HFFc6 (cell line): ENCODE measurements around the gene CYBA. TPM values are rescaled to one million over a fixed set of nuclear protein-coding genes. Genes with fewer than 3 reads are reported as not detected.
"Not testable (repeated sequence)": the region's sequence is repeated elsewhere in the genome, so short reads cannot be mapped to it uniquely, and the experiment has no call there.

Experiments
- DNase-seq: peaks from one replicate; pipeline ENCODE4 v3.0.0-alpha.2; 2018
- H3K27ac Mint-ChIP-seq: 2 replicates; pipeline ENCODE4 v1.8.0; 2020; ENCODE audit warnings: mild to moderate bottlenecking, mixed read lengths
- H3K27me3 Mint-ChIP-seq: 2 replicates; pipeline ENCODE4 v1.8.0; 2021; ENCODE audit warnings: mild to moderate bottlenecking, moderate library complexity, mixed read lengths; ENCODE audit not compliant: insufficient read depth
- H3K36me3 Mint-ChIP-seq: 2 replicates; pipeline ENCODE4 v1.8.0; 2021; ENCODE audit warnings: low read depth, mixed read lengths
- H3K4me1 Mint-ChIP-seq: 2 replicates; pipeline ENCODE4 v1.8.0; 2020; ENCODE audit warnings: low read depth, mixed read lengths
- H3K4me3 Mint-ChIP-seq: 2 replicates; pipeline ENCODE4 v1.8.0; 2020; ENCODE audit warnings: mild to moderate bottlenecking, moderate library complexity, mixed read lengths
- H3K9me3 Mint-ChIP-seq: 2 replicates; pipeline ENCODE4 v1.8.0; 2020; ENCODE audit warnings: mild to moderate bottlenecking, mixed read lengths
- total RNA-seq, 6 experiments: library from RNA; stranded (reverse); fragmentation: NEBNext Ultra II Directional; extraction: Animal tissue kit (Norgen Biotek cat#: 25700); gene quantifications; 2 replicates in 1 of 6; 3 replicates in 5 of 6; pipeline ENCODE4 v1.2.3, GENCODE V29; 2021
- TF ChIP-seq, protein P1 (sequence below): fragments of 200-600 bp; sonication (generic); IDR thresholded peaks from 2 replicates; pipeline ENCODE4 v1.5.0; 2021; ENCODE audit warnings: antibody characterized with exemption, mild to moderate bottlenecking

CYBA gene
- total RNA-seq, 6 experiments from 2014 or later, result 29.0 to 228 (median 36.9) TPM

DNA sequence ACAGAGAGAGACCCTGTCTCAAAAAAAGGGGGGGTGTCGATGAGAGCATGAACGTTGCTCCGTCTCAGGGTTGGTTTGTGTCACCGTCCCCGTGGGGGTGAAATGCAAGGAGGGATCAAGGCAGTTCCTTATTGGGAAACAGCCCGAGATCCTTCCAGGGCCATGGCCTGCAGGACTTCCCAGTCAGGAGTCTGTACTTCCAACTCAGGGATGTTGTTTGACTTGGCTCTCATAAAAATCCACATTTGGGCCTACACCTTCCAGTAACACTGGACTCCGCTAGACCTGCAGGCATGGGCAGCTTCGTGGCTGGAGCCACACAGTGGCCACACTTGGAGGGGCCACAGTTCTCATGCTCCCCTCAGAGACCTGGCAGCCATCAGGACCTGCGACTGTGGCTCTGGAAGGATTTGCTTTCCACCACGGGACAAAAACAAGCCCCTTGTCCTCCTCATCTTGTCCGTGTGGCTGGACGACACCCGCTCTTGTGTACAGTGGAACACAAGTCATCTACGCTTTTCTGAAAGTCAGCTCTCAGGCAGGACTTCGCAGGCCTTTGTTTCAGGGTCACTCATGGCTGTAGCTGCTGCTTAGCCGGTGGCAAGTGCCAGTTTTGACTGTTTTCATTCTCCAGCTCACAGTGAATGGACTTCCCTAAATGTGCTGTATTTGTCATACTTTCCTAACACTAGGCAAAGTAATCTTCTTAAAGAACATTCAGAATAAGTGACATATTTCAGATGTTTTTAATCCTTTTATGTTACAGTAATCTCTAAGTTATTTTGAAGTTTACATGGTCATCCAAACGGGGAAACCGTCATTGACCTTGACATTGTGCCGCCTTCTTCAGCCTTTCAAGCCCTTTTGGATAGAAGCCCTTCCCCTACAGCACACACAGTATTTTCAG, 36.7 kb downstream of the CYBA start:
- Mint-ChIP-seq H3K27me3 (no peaks in the 10 kb centered on the region; the same call in 1 of the 2 replicates), H3K4me1 (peaks cover 13% of the 10 kb centered on the region), H3K36me3 (peaks cover 25% of the 10 kb centered on the region), H3K9me3 (no peaks in the 10 kb centered on the region), H3K27ac (peak overlapping the region; percentile 14; the same call in 1 of the 2 replicates), H3K4me3 (no peak overlapping the region)
- TF ChIP-seq, protein P1, sequence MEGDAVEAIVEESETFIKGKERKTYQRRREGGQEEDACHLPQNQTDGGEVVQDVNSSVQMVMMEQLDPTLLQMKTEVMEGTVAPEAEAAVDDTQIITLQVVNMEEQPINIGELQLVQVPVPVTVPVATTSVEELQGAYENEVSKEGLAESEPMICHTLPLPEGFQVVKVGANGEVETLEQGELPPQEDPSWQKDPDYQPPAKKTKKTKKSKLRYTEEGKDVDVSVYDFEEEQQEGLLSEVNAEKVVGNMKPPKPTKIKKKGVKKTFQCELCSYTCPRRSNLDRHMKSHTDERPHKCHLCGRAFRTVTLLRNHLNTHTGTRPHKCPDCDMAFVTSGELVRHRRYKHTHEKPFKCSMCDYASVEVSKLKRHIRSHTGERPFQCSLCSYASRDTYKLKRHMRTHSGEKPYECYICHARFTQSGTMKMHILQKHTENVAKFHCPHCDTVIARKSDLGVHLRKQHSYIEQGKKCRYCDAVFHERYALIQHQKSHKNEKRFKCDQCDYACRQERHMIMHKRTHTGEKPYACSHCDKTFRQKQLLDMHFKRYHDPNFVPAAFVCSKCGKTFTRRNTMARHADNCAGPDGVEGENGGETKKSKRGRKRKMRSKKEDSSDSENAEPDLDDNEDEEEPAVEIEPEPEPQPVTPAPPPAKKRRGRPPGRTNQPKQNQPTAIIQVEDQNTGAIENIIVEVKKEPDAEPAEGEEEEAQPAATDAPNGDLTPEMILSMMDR, result no peak
- no peak for DNase-seq

- TF ChIP-seq, protein P1, result 0 out of 2 replicates have a peak, but pooled peaks have one; percentile 14
- H3K4me1 Mint-ChIP-seq, result peaks cover 13% of the 10 kb centered on the region
- peak overlapping the region; percentile 14; the same call in 1 of the 2 replicates for H3K27ac Mint-ChIP-seq
- DNase-seq, result no peak
- H3K4me3 Mint-ChIP-seq, result no peak overlapping the region
- H3K27me3 Mint-ChIP-seq, result no peaks in the 10 kb centered on the region; the same call in 1 of the 2 replicates
- H3K36me3 Mint-ChIP-seq, result peaks cover 25% of the 10 kb centered on the region
- H3K9me3 Mint-ChIP-seq, result no peaks in the 10 kb centered on the region
These were observed 37.6 kb downstream of the CYBA start for GRCh38 chr16:88613293-88613692.

DNA sequence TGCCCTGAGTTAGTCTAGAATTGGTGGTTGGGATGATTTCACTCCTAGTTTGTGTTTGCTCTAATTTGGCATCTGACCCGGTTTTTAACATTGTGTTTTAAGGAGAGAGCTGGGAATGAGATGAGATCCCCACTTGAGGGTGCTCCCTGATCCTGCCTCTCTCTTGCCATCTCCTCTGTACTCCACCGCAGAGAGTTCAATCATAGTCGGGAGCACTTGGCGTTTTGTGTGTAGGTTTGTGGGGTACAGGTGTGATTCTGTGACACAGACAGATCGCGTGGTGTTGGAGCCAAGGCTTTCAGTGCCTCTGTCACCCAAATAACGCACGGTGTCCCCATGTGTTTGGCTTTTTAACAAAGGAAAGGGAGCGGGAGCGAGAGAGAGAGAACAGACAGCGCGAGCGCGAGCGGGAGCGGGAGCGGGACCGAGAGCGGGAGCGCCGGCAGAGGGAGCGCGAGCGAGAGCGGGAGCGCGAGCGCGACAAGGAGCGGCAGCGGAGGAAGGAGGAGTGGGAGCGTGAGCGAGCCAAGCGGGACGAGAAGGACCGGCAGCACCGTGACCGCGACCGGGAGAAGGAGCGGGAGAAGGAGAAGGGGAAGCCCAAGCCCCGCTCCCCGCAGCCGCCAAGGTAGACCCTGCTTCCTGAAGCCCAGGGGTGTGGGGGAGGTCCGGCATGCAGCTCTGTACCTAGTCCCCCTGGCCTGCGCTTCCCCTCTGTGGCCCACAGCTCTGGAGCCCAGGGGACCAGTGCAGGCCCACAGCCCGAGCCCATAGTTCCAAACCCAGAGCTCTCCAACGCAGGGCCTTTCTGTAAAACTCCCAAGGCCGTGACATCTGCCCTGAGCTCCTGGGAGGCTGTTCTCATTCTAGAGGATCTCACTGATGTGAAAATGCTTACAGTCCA, 39.7 kb downstream of the CYBA start:
- no peaks in the 10 kb centered on the region for H3K9me3 Mint-ChIP-seq

GRCh38 chr16:88610080-88610479, 40.8 kb downstream of the CYBA start:
- H3K36me3 Mint-ChIP-seq, result peaks cover 31% of the 10 kb centered on the region
- peaks cover 13% of the 10 kb centered on the region for H3K4me1 Mint-ChIP-seq
- TF ChIP-seq, protein P1, result peak; percentile 38
- H3K27me3 Mint-ChIP-seq, result no peaks in the 10 kb centered on the region
- H3K27ac Mint-ChIP-seq, result no peak overlapping the region
- H3K4me3 Mint-ChIP-seq, result no peak overlapping the region
- DNase-seq, result no peak
- H3K9me3 Mint-ChIP-seq, result no peaks in the 10 kb centered on the region

More for the DNA sequence above, 39.7 kb downstream of the CYBA start:
- DNase-seq, result no peak
- H3K27me3 Mint-ChIP-seq, result no peaks in the 10 kb centered on the region; the same call in 1 of the 2 replicates
- H3K4me3 Mint-ChIP-seq, result no peak overlapping the region
- no peak overlapping the region for H3K27ac Mint-ChIP-seq
- peaks cover 13% of the 10 kb centered on the region for H3K4me1 Mint-ChIP-seq
- TF ChIP-seq, protein P1, result no peak
- H3K36me3 Mint-ChIP-seq, result peaks cover 31% of the 10 kb centered on the region

- not testable (repeated sequence) for H3K27ac Mint-ChIP-seq, H3K9me3 Mint-ChIP-seq, H3K4me3 Mint-ChIP-seq, H3K27me3 Mint-ChIP-seq, DNase-seq
- H3K36me3 Mint-ChIP-seq, result peaks cover 31% of the 10 kb centered on the region
- H3K4me1 Mint-ChIP-seq, result peaks cover 11% of the 10 kb centered on the region
These were observed 41.4 kb downstream of the CYBA start for GRCh38 chr16:88609426-88609825.
